Nephron (organoid): ENCODE measurements around the gene TSPAN33.
"Not testable (repeated sequence)": the region's sequence is repeated elsewhere in the genome, so short reads cannot be mapped to it uniquely, and the experiment has no call there.

Experiments used
- H3K27ac Mint-ChIP-seq, 3 experiments: 2 replicates each; pipeline ENCODE4 v1.8.0; 2020; ENCODE audit warnings: mixed read lengths in 3 of 3, mild to moderate bottlenecking in 2 of 3, moderate library complexity in 1 of 3
- H3K27me3 Mint-ChIP-seq: 2 replicates; pipeline ENCODE4 v1.8.0; 2021; ENCODE audit warnings: low read depth, mild to moderate bottlenecking, moderate library complexity, mixed read lengths
- H3K36me3 Mint-ChIP-seq: 2 replicates; pipeline ENCODE4 v1.8.0; 2020; ENCODE audit warnings: low read depth, mixed read lengths
- H3K4me1 Mint-ChIP-seq: 2 replicates; pipeline ENCODE4 v1.8.0; 2020; ENCODE audit warnings: mixed read lengths
- H3K4me3 Mint-ChIP-seq, 3 experiments: 2 replicates each; pipeline ENCODE4 v1.8.0; 2020; ENCODE audit warnings: mild to moderate bottlenecking in 3 of 3, mixed read lengths in 3 of 3, moderate library complexity in 2 of 3
- H3K9me3 Mint-ChIP-seq: 2 replicates; pipeline ENCODE4 v1.8.0; 2020; ENCODE audit warnings: mixed read lengths
- TF ChIP-seq, protein P1 (sequence below), 3 experiments: fragments of 200-600 bp; sonication (generic); IDR thresholded peaks; one replicate each; pipeline ENCODE4 v1.5.0; 2021; ENCODE audit warnings: antibody characterized with exemption in 3 of 3; ENCODE audit not compliant: unreplicated experiment in 3 of 3

Gene TSPAN33

DNA sequence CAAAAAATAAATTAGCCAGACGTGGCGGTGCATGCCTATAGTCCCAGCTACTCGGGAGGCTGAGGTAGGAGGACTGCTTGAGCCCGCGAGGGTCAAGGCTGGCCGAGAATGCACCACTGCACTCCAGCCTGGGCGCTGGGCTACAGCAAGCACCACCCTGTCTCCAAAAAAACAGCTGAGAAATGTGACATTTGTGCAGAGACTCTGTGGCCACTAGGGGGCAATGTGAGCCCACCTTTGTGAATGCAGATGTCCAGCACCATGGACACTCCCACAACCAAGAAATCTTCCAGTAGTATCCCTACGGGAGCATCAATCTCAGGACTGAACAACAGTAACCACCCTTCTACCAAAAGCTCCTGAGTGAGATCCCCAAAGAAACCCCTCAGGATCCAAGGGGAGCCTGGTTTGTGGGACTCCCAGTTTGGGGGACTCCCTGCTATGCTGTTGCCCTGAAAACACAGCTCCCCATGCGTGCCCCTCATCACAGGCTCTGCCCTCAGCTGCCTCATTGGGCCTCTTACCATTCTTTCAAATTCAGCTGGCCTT, 74.1 kb downstream of the TSPAN33 start:
- TF ChIP-seq, protein P1, sequence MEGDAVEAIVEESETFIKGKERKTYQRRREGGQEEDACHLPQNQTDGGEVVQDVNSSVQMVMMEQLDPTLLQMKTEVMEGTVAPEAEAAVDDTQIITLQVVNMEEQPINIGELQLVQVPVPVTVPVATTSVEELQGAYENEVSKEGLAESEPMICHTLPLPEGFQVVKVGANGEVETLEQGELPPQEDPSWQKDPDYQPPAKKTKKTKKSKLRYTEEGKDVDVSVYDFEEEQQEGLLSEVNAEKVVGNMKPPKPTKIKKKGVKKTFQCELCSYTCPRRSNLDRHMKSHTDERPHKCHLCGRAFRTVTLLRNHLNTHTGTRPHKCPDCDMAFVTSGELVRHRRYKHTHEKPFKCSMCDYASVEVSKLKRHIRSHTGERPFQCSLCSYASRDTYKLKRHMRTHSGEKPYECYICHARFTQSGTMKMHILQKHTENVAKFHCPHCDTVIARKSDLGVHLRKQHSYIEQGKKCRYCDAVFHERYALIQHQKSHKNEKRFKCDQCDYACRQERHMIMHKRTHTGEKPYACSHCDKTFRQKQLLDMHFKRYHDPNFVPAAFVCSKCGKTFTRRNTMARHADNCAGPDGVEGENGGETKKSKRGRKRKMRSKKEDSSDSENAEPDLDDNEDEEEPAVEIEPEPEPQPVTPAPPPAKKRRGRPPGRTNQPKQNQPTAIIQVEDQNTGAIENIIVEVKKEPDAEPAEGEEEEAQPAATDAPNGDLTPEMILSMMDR (IDR thresholded peaks at IDR 0.05; ENCODE audit: unreplicated experiment in 3 of 3): peak; percentile 85 to 90 (median 89)
- Mint-ChIP-seq H3K27ac (no peak overlapping the region), H3K36me3 (peaks cover 37% of the 10 kb centered on the region), H3K27me3 (no peaks in the 10 kb centered on the region), H3K4me1 (peaks cover 12% of the 10 kb centered on the region), H3K9me3 (peaks cover 3% of the 10 kb centered on the region), H3K4me3 (no peak overlapping the region)

DNA sequence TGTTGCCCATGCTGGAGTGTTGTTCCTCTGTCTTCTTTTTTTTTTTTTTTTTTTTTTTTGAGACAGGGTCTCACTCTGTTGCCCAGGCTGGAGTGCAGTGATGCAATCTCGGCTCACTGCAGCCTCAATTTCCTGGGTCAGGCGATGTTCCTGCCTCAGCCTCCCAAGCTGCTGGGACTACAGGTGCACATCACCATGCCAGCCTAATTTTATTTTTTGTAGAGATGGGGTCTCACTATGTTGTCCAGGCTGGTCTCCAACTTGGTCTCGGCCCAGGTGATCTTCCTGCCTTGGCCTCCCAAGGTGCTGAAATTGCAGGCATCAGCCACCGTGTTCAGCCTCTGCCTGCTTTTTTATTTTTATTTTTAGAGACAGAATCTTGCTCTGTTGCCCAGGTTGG, 74.7 kb downstream of the TSPAN33 start:
- H3K27me3 Mint-ChIP-seq: not testable (repeated sequence)

More for the DNA sequence above, 74.7 kb downstream of the TSPAN33 start:
- Mint-ChIP-seq H3K4me1 (peaks cover 11% of the 10 kb centered on the region), H3K36me3 (peaks cover 31% of the 10 kb centered on the region)
- H3K27ac Mint-ChIP-seq, H3K9me3 Mint-ChIP-seq, H3K4me3 Mint-ChIP-seq: not testable (repeated sequence)
